ENCODE data around the gene INF2.
"Not testable (repeated sequence)": the region's sequence is repeated elsewhere in the genome, so short reads cannot be mapped to it uniquely, and the experiment has no call there.

INF2 gene

DNA sequence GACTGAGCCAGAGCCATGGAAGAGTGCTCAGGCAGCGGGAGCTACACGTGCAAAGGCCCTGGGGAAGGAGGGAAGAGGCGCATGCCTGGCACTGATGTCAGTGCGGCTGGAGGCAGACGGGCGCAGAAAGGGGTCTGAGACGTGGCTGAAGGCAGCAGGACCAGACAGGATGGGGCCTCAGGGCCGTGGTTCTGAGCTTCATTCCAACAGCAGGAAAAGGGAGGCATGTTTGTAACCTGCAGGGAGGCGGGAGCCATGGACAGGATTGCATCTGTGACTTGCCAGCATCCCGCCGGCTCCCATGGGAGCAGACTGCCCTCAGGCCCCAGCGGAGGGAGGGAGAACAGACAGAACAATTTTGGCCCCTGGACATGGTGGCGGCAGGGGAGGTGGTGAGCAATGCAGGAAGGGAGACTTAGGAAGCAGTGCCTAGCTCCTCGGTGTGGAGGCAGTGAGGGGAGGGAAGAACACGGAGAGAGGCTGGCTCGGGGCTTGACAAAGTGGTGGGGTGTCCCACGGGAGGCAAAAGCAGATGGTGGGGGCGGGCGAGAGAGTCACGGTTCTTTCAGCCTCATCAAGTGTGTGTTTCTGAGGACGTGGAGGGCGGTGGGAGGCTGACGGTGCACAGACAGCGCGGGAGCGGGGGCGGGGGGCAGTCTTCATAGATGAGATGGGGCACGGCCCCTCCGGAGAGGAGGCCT, 33.3 kb upstream of the INF2 start:
- TF ChIP-seq POU2F2 (IDR thresholded peaks at IDR 0.05; ENCODE audit: low read depth, low read length) (no peak), PAX5 (IDR thresholded peaks at IDR 0.05; ENCODE audit: insufficient read depth, low read length, severe bottlenecking) (no peak), TAF1 (IDR thresholded peaks at IDR 0.05; ENCODE audit: low read depth, low read length) (no peak), SPI1 (IDR thresholded peaks at IDR 0.05; ENCODE audit: low read depth, low read length) (no peak), POLR2A (IDR thresholded peaks at IDR 0.05; ENCODE audit: low read depth, low read length) (no peak), POLR2AphosphoS5 (IDR thresholded peaks at IDR 0.05; ENCODE audit: low read depth, low read length) (no peak)
- FAIRE-seq (peak; percentile 78), DNase-seq (ENCODE audit: insufficient read length, low spot score) (no peak)

DNA sequence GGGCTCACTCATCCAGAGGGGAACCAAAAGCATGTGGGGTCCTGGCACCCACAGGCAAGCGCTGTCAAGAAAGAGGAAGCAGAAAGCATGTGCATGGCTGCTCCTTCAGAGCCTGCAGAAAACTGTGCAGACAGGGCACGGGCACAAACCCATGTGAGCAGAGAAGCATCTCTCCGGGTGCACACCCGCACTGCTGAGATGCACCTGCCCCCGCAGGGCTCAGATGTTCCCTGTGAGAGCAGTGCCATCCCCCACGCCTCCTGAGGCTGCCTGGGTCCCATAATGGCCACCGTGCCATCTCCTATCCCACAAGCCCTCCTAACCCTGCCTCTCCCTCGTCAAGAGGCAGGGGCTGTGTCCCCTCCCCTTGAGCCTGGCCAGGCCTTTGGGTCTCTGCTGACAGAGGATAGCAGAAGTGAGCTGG, 32.3 kb upstream of the INF2 start:
- DNase-seq (ENCODE audit: insufficient read length, low spot score) (no peak), FAIRE-seq (no peak)

DNA sequence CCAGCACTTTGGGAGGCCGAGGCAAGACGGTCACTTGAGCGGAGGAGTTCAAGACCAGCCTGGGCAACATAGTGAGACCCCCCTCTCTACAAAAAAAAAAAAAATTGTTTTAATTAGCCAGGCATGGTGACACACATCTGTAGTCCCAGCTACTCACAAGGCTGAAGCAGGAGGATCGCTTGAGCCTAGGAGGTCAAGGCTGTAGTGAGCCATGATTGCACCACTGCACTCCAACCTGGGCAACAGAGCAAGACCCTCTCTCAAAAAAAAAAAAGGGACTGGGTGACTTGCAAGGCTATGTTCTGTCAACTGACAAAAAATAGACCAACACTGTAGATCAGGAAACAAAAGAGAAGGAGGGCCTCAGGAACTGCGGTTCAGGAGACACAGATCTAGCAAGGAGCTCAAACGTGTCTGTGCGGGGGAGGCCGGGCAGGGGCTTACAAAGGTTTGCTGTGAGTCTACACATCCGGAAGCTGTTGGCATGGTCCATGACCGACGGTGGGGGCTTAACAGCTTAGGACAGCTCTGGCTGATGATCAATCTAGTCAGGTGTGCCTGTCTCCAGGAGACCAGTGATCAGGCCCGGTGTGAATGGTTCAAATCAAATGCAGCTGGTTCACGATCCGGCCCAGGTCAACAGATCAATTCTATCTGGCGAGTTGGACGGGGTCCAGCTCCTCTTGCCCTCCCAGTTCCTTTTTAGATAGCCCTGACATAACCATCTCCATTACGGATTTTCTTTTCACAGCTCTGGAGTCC, 31.7 kb upstream of the INF2 start:
- peak; percentile 27; the same call in 1 of the 2 replicates for TF ChIP-seq POLR2AphosphoS5 (IDR thresholded peaks at IDR 0.05; ENCODE audit: low read depth, low read length)
- TF ChIP-seq SPI1 (IDR thresholded peaks at IDR 0.05; ENCODE audit: low read depth, low read length) = no peak
- TF ChIP-seq PAX5 (IDR thresholded peaks at IDR 0.05; ENCODE audit: insufficient read depth, low read length, severe bottlenecking) = peak; percentile 19
- DNase-seq (ENCODE audit: insufficient read length, low spot score) (no peak), FAIRE-seq (peak; percentile 97)

More for the DNA sequence above, 32.3 kb upstream of the INF2 start:
- peak; percentile 70 for TF ChIP-seq SPI1 (IDR thresholded peaks at IDR 0.05; ENCODE audit: low read depth, low read length)
- TF ChIP-seq POU2F2 (IDR thresholded peaks at IDR 0.05; ENCODE audit: low read depth, low read length) = no peak
- no peak for TF ChIP-seq POLR2AphosphoS5 (IDR thresholded peaks at IDR 0.05; ENCODE audit: low read depth, low read length)

DNA sequence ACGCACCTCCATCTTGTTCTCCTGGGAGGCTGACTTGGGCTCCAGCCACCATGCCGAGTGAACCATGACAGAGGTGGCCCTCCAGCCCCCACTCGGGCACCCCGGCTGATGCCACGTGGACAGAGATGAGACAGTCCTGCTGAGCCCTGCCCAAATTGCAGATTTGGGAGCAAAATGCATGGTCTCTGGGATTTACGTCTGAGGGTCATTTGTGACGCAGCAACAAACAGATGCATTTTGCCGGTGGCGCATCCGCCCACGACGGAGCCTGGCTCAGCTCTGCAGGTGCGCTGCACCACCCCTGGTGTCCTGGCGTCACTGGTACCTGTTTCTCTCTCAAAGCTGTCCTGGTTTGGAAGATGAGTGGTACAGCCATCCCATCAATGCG, 31.1 kb upstream of the INF2 start:
- TF ChIP-seq POLR2AphosphoS5 (IDR thresholded peaks at IDR 0.05; ENCODE audit: low read depth, low read length) (no peak), POU2F2 (IDR thresholded peaks at IDR 0.05; ENCODE audit: low read depth, low read length) (no peak), SPI1 (IDR thresholded peaks at IDR 0.05; ENCODE audit: low read depth, low read length) (no peak), POLR2A (IDR thresholded peaks at IDR 0.05; ENCODE audit: low read depth, low read length) (no peak), PAX5 (IDR thresholded peaks at IDR 0.05; ENCODE audit: insufficient read depth, low read length, severe bottlenecking) (no peak), TAF1 (IDR thresholded peaks at IDR 0.05; ENCODE audit: low read depth, low read length) (no peak)
- DNase-seq (ENCODE audit: insufficient read length, low spot score) (no peak), FAIRE-seq (no peak)

DNA sequence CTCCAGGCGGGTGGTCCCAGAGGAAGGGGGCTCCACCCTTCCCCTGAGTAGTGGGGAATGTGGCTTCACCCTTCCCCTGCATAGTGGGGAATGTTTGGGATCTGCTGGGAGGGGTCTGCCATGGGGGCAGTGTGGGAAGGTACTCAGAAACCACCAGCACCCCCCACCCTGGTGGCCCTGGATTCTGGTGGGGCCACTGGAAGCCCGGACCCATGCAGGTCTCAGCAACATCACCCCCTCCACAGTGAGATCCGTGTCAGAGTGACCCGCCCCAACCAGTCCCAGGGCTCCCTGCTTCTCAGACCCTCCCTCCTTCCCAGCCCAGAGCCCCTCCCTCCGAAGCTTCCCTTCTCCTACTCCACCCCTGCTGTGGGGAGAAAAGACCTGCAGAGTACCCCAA, 30.3 kb upstream of the INF2 start:
- no peak for DNase-seq (ENCODE audit: insufficient read length, low spot score)
- no peak for TF ChIP-seq SPI1 (IDR thresholded peaks at IDR 0.05; ENCODE audit: low read depth, low read length)
- no peak for TF ChIP-seq POLR2AphosphoS5 (IDR thresholded peaks at IDR 0.05; ENCODE audit: low read depth, low read length)
- no peak for TF ChIP-seq POU2F2 (IDR thresholded peaks at IDR 0.05; ENCODE audit: low read depth, low read length)
- no peak for TF ChIP-seq PAX5 (IDR thresholded peaks at IDR 0.05; ENCODE audit: insufficient read depth, low read length, severe bottlenecking)
- no peak for TF ChIP-seq TAF1 (IDR thresholded peaks at IDR 0.05; ENCODE audit: low read depth, low read length)
- TF ChIP-seq POLR2A (IDR thresholded peaks at IDR 0.05; ENCODE audit: low read depth, low read length) = no peak
- no peak for FAIRE-seq

DNA sequence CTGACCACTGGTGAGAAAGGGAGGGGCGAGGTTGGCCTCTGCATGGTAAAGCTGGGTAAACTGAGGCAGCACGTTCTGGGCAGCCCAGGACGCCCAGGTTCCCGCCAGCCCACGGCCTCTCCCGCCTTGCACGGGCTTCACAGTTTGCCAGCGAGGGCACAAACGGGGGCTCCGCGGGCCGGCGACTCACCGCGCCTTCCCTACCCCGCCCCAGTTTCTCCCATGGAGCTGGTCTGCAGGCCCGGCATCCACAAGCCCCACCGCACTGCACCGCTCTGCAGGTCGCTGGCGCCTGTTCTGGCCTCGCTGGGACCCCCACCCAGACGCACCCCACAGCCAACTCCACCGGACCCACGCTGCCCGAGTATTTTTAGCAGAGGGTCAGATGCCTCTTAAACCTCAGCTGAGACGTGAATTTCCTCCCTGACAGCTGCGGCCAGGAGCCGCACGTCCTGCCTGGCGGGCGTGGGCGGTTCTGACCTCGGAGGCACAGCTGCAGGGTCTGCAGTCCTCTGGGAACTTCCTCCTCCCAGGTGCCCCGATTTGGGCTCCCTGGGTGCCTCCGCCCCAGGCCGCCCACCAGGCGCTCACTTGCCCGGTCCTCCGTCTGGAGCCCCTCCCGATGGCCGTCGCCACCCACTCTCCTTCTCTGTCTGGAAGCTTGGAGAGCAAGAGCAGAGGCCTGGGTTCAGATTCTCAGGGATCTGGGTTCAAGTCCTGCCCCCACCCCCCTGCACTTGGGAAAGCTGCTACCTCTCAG, 29.5 kb upstream of the INF2 start:
- FAIRE-seq (peak; percentile 90), DNase-seq (ENCODE audit: insufficient read length, low spot score) (no peak)
- no peak for TF ChIP-seq TAF1 (IDR thresholded peaks at IDR 0.05; ENCODE audit: low read depth, low read length)
- 0 out of 2 replicates have a peak, but pooled peaks have one; percentile 14 for TF ChIP-seq SPI1 (IDR thresholded peaks at IDR 0.05; ENCODE audit: low read depth, low read length)

DNA sequence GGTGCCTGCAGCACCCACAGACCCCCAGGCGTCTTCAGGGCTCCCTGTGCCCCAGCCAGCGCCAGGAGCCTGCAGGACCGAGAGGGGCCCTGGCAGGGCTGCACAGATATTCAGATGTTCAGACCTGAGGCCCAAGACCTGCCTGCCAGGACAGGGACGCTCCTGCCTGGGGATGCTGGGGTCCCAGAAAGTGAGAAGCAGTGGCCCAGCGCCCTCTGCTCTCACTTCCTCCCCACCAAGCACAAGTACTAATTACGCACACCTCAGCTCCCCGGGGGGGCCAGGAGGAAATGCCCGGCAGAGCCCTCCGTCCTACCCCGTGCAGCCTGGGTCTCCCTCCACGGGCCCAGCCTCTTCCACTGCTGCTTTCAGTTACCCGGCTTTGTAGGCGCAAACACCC, 28.8 kb upstream of the INF2 start:
- peak; percentile 96 for TF ChIP-seq SPI1 (IDR thresholded peaks at IDR 0.05; ENCODE audit: low read depth, low read length)
- TF ChIP-seq POU2F2 (IDR thresholded peaks at IDR 0.05; ENCODE audit: low read depth, low read length) = no peak
- peak; percentile 90 for FAIRE-seq
- DNase-seq (ENCODE audit: insufficient read length, low spot score) = peak; percentile 62

DNA sequence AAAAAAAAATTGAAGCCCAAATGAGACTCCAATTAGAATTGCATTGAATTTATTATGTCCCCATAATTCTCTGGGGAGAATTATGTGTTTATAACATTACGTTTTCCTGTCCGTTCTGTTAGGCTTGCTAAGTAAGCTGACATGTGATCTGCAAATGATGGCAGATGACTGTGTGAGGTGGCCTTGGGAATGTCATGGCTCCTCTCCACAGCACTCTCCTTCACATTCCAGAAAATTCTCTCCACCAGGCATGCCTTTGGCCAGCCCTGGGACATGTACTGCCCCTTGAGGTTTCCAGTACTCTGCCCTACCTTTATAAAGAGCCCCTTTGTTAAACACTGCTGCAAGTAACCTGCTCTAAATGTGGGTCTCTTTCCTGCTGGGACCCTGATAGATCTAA, 28.3 kb upstream of the INF2 start:
- DNase-seq (ENCODE audit: insufficient read length, low spot score) (no peak), FAIRE-seq (no peak)
- TF ChIP-seq POU2F2 (IDR thresholded peaks at IDR 0.05; ENCODE audit: low read depth, low read length) (no peak), TAF1 (IDR thresholded peaks at IDR 0.05; ENCODE audit: low read depth, low read length) (no peak), POLR2A (IDR thresholded peaks at IDR 0.05; ENCODE audit: low read depth, low read length) (no peak), PAX5 (IDR thresholded peaks at IDR 0.05; ENCODE audit: insufficient read depth, low read length, severe bottlenecking) (no peak), POLR2AphosphoS5 (IDR thresholded peaks at IDR 0.05; ENCODE audit: low read depth, low read length) (no peak), SPI1 (IDR thresholded peaks at IDR 0.05; ENCODE audit: low read depth, low read length) (no peak)

DNA sequence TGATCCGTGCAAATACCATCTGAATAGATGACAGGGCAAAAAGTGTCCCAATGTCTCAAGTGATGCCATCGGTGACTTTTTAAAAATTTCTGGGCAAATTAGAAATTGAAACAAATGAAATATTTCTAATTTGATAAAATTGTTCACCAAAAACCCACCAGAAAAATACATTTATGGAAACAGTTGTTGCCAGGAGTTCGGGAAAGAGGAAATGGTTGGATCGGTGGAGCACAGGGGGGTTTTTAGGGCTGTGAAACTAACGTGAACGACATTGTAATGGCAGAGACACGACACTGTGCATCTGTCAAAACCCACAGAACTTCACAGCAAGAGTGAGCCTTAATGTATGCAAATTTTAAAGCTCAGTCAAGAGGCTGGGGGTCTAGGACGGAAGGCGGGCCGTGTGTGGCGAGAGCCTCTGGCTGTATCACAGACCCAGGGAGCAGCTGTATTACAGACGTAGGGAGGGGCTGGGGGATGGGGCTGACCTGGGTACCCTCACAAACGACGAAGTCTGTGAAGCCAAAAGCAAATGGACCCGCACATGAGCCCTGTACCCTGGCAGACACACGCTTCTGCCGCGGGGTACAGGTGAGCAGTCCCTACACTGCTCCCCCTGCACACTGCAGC, 27.8 kb upstream of the INF2 start:
- peak; percentile 57 for TF ChIP-seq SPI1 (IDR thresholded peaks at IDR 0.05; ENCODE audit: low read depth, low read length)
- TF ChIP-seq POU2F2 (IDR thresholded peaks at IDR 0.05; ENCODE audit: low read depth, low read length) = 0 out of 2 replicates have a peak, but pooled peaks have one; percentile 12
- peak; percentile 97 for FAIRE-seq
- not testable (repeated sequence) for DNase-seq (ENCODE audit: insufficient read length, low spot score)

DNA sequence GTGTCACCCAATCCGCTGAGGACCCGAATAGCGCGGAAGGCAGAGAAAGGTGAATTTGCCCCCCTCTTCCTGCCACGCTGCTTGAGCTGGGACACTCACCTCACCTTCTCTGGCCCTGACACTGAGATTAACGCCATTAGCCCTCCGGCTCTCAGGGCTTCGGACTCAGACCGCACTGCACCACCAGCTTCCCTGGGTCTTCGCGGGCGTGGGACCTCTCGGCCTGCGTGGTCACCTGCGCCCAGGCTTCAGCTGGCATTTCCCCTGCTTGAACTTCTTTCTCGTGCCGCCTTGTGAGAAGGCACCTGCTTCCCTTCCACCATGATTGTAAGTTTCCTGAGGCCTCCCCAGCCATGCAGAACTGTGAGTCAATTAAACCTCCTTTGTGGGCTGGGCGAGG, 26.9 kb upstream of the INF2 start:
- FAIRE-seq = not testable (repeated sequence)

More for the DNA sequence above, 26.9 kb upstream of the INF2 start:
- not testable (repeated sequence) for DNase-seq (ENCODE audit: insufficient read length, low spot score)
